HCT116 (cell line): ENCODE results near the gene FLT3. TPM values are rescaled to one million over a fixed set of nuclear protein-coding genes. Genes with fewer than 3 reads are reported as not detected.
"Not testable (repeated sequence)": the region's sequence is repeated elsewhere in the genome, so short reads cannot be mapped to it uniquely, and the experiment has no call there.

Source experiments
- ATAC-seq: fragments of 200-7000 bp; cut with Tn5 transposase; 2 replicates; pipeline ENCODE4 v1.9.1; 2020; ENCODE audit warnings: mild to moderate bottlenecking, moderate library complexity
- BruUV-seq: library from RNA; stranded (reverse); fragments of 400-500 nt; replicated peaks from 2 replicates; lab custom pipeline; 2021; lab: Mats Ljungman, UMichigan
- CTCF ChIA-PET: fragments of 300-600 bp; sonication (Branson Sonifier 250); formaldehyde crosslinking; loops from one replicate; lab custom pipeline; 2021; ENCODE audit warnings: antibody characterized with exemption; lab: Charles Lee
- POLR2A ChIA-PET: fragments of 300-600, 350-600 bp; sonication (Branson Sonifier 250); formaldehyde crosslinking; loops from one replicate; lab custom pipeline; 2021; ENCODE audit warnings: antibody characterized with exemption; lab: Charles Lee
- RAD21 ChIA-PET, 2 experiments: fragments of 300-600 bp; sonication (Branson Sonifier 250); formaldehyde crosslinking; loops; one replicate each; lab custom pipeline; 2023; ENCODE audit warnings: low total read pairs in 2 of 2; ENCODE audit not compliant: uncharacterized antibody in 2 of 2, unreplicated experiment in 2 of 2, low non-redundant PET in 1 of 2; lab: Charles Lee
- DNase-seq: peaks from one replicate; pipeline ENCODE4 v3.0.0-alpha.2; 2010; ENCODE audit warnings: low read depth, low spot score
- H2AFZ ChIP-seq: fragments of 200-600 bp; shearing (Covaris generic), sonication (generic); 2 replicates; pipeline ENCODE4 v1.6.1; 2017; ENCODE audit warnings: low read depth, mixed run types, mixed read lengths, antibody characterized with exemption, low read length; ENCODE audit not compliant: poor library complexity, severe bottlenecking
- H3K27ac ChIP-seq: 2 replicates; pipeline ENCODE4 v1.5.1; 2012; ENCODE audit warnings: low read depth, low read length
- H3K27me3 ChIP-seq: fragments of 200-600 bp; sonication (generic); 2 replicates; pipeline ENCODE4 v1.6.1; 2016; ENCODE audit warnings: mixed run types, low read length, mixed read lengths; ENCODE audit not compliant: insufficient read depth
- H3K36me3 ChIP-seq, 2 experiments: fragments of 200-500 bp in 1 of 2; fragments of 200-600 bp in 1 of 2; sonication (Bioruptor generic) in 1 of 2; sonication (generic) in 1 of 2; 2 replicates each; pipeline versions ENCODE4 v1.5.1 to v1.6.1; 2014 to 2016; ENCODE audit warnings: low read length in 2 of 2, inconsistent platforms in 1 of 2, mixed read lengths in 1 of 2, mixed run types in 1 of 2; ENCODE audit not compliant: insufficient read depth in 2 of 2, control insufficient read depth in 1 of 2
- H3K4me1 ChIP-seq, 2 experiments: fragments of 200-600 bp in 1 of 2; sonication (generic) in 1 of 2; 2 replicates each; pipeline versions ENCODE4 v1.5.1 to v1.6.1; 2012 to 2017; ENCODE audit warnings: low read length in 2 of 2, inconsistent platforms in 1 of 2, mild to moderate bottlenecking in 1 of 2, mixed read lengths in 1 of 2, mixed run types in 1 of 2, moderate library complexity in 1 of 2; ENCODE audit not compliant: insufficient read depth in 2 of 2, control insufficient read depth in 1 of 2
- H3K4me2 ChIP-seq: fragments of 200-600 bp; sonication (generic); 2 replicates; pipeline ENCODE4 v1.6.1; 2017; ENCODE audit warnings: mixed run types, low read length, mixed read lengths
- H3K4me3 ChIP-seq, 2 experiments: fragments of 200-600 bp in 1 of 2; sonication (generic) in 1 of 2; replicated peaks in 1 of 2; 2 replicates each; pipeline ENCODE4 v1.5.1; 2011 to 2016; ENCODE audit warnings: low read length in 2 of 2, control low read depth in 1 of 2, low read depth in 1 of 2, mild to moderate bottlenecking in 1 of 2, mixed read lengths in 1 of 2, mixed run types in 1 of 2
- H3K79me2 ChIP-seq: fragments of 200-600 bp; sonication (generic); 2 replicates; pipeline ENCODE4 v1.6.1; 2017; ENCODE audit warnings: mild to moderate bottlenecking, mixed run types, low read length, moderate library complexity, mixed read lengths; ENCODE audit not compliant: insufficient read depth
- H3K9ac ChIP-seq: fragments of 200-600 bp; sonication (generic); 2 replicates; pipeline ENCODE4 v1.6.1; 2016; ENCODE audit warnings: low read length, mixed read lengths
- H3K9me2 ChIP-seq: fragments of 200-600 bp; sonication (generic), shearing (Covaris generic); 2 replicates; pipeline ENCODE4 v1.6.1; 2017; ENCODE audit warnings: mixed run types, mild to moderate bottlenecking, moderate library complexity; ENCODE audit not compliant: insufficient read depth
- H3K9me3 ChIP-seq, 2 experiments: fragments of 200-500 bp in 1 of 2; fragments of 200-600 bp in 1 of 2; sonication (Bioruptor generic) in 1 of 2; sonication (generic) in 1 of 2; 2 replicates each; pipeline ENCODE4 v1.6.1; 2014 to 2017; ENCODE audit warnings: low read length in 2 of 2, mixed read lengths in 2 of 2, inconsistent platforms in 1 of 2, low read depth in 1 of 2, mild to moderate bottlenecking in 1 of 2, mixed run types in 1 of 2, moderate library complexity in 1 of 2; ENCODE audit not compliant: control insufficient read depth in 1 of 2, insufficient read depth in 1 of 2
- H4K20me1 ChIP-seq: fragments of 200-600 bp; sonication (generic), shearing (Covaris generic); 2 replicates; pipeline ENCODE4 v1.6.1; 2017; ENCODE audit warnings: mixed run types, mild to moderate bottlenecking, moderate library complexity; ENCODE audit not compliant: insufficient read depth
- ATF3 ChIP-seq: IDR thresholded peaks from 2 replicates; pipeline ENCODE4 v1.6.1; 2012
- EZH2 ChIP-seq: fragments of 200-600 bp; sonication (generic); IDR thresholded peaks from 2 replicates; pipeline ENCODE4 v1.6.1; 2017; ENCODE audit warnings: antibody characterized with exemption, mixed run types
- JUND ChIP-seq: IDR thresholded peaks from 2 replicates; pipeline ENCODE4 v1.6.1; 2012
- POLR2A ChIP-seq: IDR thresholded peaks from 2 replicates; pipeline ENCODE4 v1.7.0; 2011; ENCODE audit warnings: borderline replicate concordance; ENCODE audit not compliant: insufficient read depth, insufficient read length; ENCODE audit errors: extremely low read depth
- SP1 ChIP-seq: IDR thresholded peaks from 2 replicates; pipeline ENCODE4 v1.6.1; 2012; ENCODE audit warnings: low read depth
- ZNF274 ChIP-seq: fragments of 200-500 bp; sonication (Bioruptor generic); IDR thresholded peaks from 2 replicates; pipeline ENCODE4 v1.6.1; 2014; ENCODE audit warnings: mild to moderate bottlenecking, low read depth, low read length, inconsistent platforms
- intact Hi-C: fragments of 100-400 bp; cut with micrococcal nuclease; formaldehyde crosslinking; loops from 2 replicates; pipeline ENCODE4 v1.10.0; 2022
- total RNA-seq: library from RNA; stranded (reverse); gene quantifications from one replicate; pipeline ENCODE4 v1.2.1, GENCODE V29; 2021; ENCODE audit not compliant: unreplicated experiment
- TF ChIP-seq, protein P1 (sequence below): IDR thresholded peaks from 2 replicates; pipeline ENCODE4 v1.6.1; 2012; ENCODE audit warnings: low read depth

FLT3 gene
- total RNA-seq, 1 experiment from 2014 or later: 0.17 TPM

- TF ChIP-seq, protein P1, sequence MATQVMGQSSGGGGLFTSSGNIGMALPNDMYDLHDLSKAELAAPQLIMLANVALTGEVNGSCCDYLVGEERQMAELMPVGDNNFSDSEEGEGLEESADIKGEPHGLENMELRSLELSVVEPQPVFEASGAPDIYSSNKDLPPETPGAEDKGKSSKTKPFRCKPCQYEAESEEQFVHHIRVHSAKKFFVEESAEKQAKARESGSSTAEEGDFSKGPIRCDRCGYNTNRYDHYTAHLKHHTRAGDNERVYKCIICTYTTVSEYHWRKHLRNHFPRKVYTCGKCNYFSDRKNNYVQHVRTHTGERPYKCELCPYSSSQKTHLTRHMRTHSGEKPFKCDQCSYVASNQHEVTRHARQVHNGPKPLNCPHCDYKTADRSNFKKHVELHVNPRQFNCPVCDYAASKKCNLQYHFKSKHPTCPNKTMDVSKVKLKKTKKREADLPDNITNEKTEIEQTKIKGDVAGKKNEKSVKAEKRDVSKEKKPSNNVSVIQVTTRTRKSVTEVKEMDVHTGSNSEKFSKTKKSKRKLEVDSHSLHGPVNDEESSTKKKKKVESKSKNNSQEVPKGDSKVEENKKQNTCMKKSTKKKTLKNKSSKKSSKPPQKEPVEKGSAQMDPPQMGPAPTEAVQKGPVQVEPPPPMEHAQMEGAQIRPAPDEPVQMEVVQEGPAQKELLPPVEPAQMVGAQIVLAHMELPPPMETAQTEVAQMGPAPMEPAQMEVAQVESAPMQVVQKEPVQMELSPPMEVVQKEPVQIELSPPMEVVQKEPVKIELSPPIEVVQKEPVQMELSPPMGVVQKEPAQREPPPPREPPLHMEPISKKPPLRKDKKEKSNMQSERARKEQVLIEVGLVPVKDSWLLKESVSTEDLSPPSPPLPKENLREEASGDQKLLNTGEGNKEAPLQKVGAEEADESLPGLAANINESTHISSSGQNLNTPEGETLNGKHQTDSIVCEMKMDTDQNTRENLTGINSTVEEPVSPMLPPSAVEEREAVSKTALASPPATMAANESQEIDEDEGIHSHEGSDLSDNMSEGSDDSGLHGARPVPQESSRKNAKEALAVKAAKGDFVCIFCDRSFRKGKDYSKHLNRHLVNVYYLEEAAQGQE: no peak
- no peak for TF ChIP-seq SP1
These were observed 11.3 kb downstream of the FLT3 start (continued) for GRCh38 chr13:28089065-28089464.

- ATAC-seq, H3K4me3 ChIP-seq, RAD21 ChIA-PET, H3K36me3 ChIP-seq, H3K9ac ChIP-seq, intact Hi-C loops, H3K9me2 ChIP-seq, H2AFZ ChIP-seq, H3K4me2 ChIP-seq, DNase-seq, H4K20me1 ChIP-seq, BruUV-seq, H3K27ac ChIP-seq, H3K9me3 ChIP-seq, H3K79me2 ChIP-seq, POLR2A ChIA-PET, H3K4me1 ChIP-seq, H3K27me3 ChIP-seq: not testable (repeated sequence)
- CTCF ChIA-PET: interaction anchor here (1.2 kb wide), 1 partner anchor 18 kb away, joined by 5 read pairs; no protein-coding TSS in a partner anchor
These were observed 22.6 kb downstream of the FLT3 start for GRCh38 chr13:28077820-28078219.

DNA sequence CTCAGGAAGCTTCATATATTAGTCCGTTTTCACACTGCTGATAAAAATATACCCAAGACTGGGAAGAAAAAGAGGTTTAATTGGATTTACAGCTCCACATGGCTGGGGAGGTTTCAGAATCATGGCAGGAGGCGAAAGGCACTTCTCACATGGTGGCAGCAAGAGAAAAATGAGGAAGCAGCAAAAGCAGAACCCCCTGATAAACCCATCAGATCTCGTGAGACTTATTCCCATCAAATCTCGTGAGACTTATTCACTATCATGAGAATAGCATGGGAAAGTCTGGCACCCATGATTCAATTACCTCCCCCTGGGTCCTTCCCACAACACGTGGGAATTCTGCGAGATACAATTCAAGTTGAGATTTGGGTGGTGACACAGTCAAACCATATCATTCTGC, 23.1 kb downstream of the FLT3 start:
- Histone ChIP-seq H2AFZ (no peak overlapping the region), H3K79me2 (no peaks in the 10 kb centered on the region), H3K36me3 (no peaks in the 10 kb centered on the region), H4K20me1 (no peaks in the 10 kb centered on the region), H3K27ac (no peak overlapping the region), H3K9me3 (no peaks in the 10 kb centered on the region), H3K9ac (no peak overlapping the region), H3K9me2 (no peaks in the 10 kb centered on the region), H3K4me2 (no peak overlapping the region), H3K4me1 (no peaks in the 10 kb centered on the region), H3K4me3 (no peak overlapping the region), H3K27me3 (no peaks in the 10 kb centered on the region)
- POLR2A ChIA-PET: no interaction called here
- DNase-seq (no peak), ATAC-seq (no peak)
- TF ChIP-seq POLR2A: no peak
- TF ChIP-seq, protein P1: no peak
- no peak for TF ChIP-seq JUND
- TF ChIP-seq ZNF274: no peak
- no peak for TF ChIP-seq ATF3
- TF ChIP-seq EZH2: no peak
- RAD21 ChIA-PET: no interaction called here
- CTCF ChIA-PET: interaction anchor here (1.2 kb wide), 1 partner anchor 18 kb away, joined by 5 read pairs; no protein-coding TSS in a partner anchor
- intact Hi-C loops: no loop called here
- BruUV-seq: TSS peak; percentile 62
